CD4-positive, alpha-beta T cell treated with Interleukin-15 for 4 hours (primary cell): ENCODE measurements around the gene AAMP.

ENCODE experiments used
- DNase-seq: peaks from one replicate; pipeline ENCODE4 v3.0.0-alpha.2; 2020; ENCODE audit warnings: low spot score

The AAMP gene

GRCh38 chr2:218221000-218221399 lies 48.9 kb downstream of the AAMP start:
- no peak for DNase-seq

- no peak for DNase-seq
These were observed 50.0 kb downstream of the AAMP start for GRCh38 chr2:218219934-218220333.

GRCh38 chr2:218218268-218219185 lies 51.4 kb downstream of the AAMP start:
- DNase-seq = peak; percentile 67

- DNase-seq = peak; percentile 51
These were observed 52.3 kb downstream of the AAMP start for GRCh38 chr2:218217360-218218267.

- DNase-seq = peak; percentile 92
These were observed 53.1 kb downstream of the AAMP start, which contains the start of gene ARPC2 for GRCh38 chr2:218216674-218217359. Gene ARPC2 (plus strand): TSS chr2:218217189. CDS start chr2:218217471, 282 bp downstream.

- no peak for DNase-seq
These were observed 53.6 kb downstream of the AAMP start for GRCh38 chr2:218216336-218216673.
